ENCODE results near the gene GALR1.
A peak's percentile ranks its signal among the peaks of the same experiment; 100 is the strongest.
"Not testable (repeated sequence)": the region's sequence is repeated elsewhere in the genome, so short reads cannot be mapped to it uniquely, and the experiment has no call there.

Gene GALR1

GRCh38 chr18:77210249-77210648, 39.4 kb upstream of the GALR1 start:
- H2AFZ ChIP-seq (ENCODE audit: low read length, unreplicated experiment) = no peak overlapping the region
- H3K27ac ChIP-seq (ENCODE audit: low read depth, low read length) = no peak overlapping the region
- H3K4me3 ChIP-seq (ENCODE audit: low read depth, low read length) = no peak overlapping the region
- H3K79me2 ChIP-seq (ENCODE audit: control insufficient read depth, insufficient read depth, low read length, unreplicated experiment) = no peaks in the 10 kb centered on the region
- no peaks in the 10 kb centered on the region for H3K36me3 ChIP-seq (ENCODE audit: insufficient read depth, low read length)
- peaks cover 42% of the 10 kb centered on the region for H3K4me1 ChIP-seq (ENCODE audit: control insufficient read depth, insufficient read depth, low read length, unreplicated experiment)
- H3K27me3 ChIP-seq (ENCODE audit: insufficient read depth, low read length) = no peaks in the 10 kb centered on the region

DNA sequence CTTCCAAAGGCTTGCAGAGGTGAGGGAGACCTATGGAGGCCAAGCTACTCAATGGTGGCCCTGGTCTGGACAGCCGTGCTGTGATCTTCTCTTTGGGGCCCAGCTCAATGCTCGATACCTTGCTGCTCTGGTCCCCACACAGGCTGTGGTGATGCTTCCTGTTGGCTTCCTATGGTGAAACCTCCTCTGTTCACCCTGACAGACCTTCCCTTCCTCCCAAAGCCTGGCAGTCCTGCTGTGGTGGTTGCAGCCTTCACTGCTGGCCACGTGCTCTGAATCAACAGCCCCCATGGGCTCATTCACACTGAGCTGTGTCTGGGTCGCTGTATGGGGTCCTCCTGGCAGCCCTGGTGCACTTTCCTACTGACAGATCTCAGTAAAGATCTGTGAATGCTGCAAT, 31.0 kb upstream of the GALR1 start:
- Histone ChIP-seq H3K79me2 (ENCODE audit: control insufficient read depth, insufficient read depth, low read length, unreplicated experiment) (no peaks in the 10 kb centered on the region), H2AFZ (ENCODE audit: low read length, unreplicated experiment) (no peak overlapping the region), H3K27ac (ENCODE audit: low read depth, low read length) (no peak overlapping the region), H3K4me1 (ENCODE audit: control insufficient read depth, insufficient read depth, low read length, unreplicated experiment) (peaks cover 5% of the 10 kb centered on the region), H3K36me3 (ENCODE audit: insufficient read depth, low read length) (no peaks in the 10 kb centered on the region), H3K27me3 (ENCODE audit: insufficient read depth, low read length) (peaks cover 5% of the 10 kb centered on the region; the same call in 1 of the 2 replicates), H3K4me3 (ENCODE audit: low read depth, low read length) (no peak overlapping the region)

DNA sequence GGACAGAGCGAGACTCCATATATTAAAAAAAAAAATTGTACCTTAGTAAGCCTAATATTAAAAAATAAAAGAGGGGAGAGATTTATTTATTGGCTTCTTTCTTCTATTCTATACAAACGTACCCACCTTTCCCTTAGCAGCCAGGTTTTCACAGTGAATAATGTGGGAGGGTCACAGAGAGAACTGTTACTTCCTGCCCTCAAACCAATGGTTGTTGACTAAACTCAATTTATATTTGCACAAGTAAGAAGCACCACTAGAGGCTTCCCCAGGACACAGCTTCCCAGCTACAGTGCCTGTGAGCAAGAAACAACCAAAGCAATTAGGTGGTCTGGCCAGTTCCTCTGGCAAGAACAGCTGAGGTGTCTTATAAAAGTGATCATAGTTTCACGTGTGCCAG, 28.9 kb upstream of the GALR1 start:
- no peaks in the 10 kb centered on the region for H3K36me3 ChIP-seq (ENCODE audit: insufficient read depth, low read length)
- no peak overlapping the region for H2AFZ ChIP-seq (ENCODE audit: low read length, unreplicated experiment)
- H3K27ac ChIP-seq (ENCODE audit: low read depth, low read length) = no peak overlapping the region
- no peaks in the 10 kb centered on the region for H3K79me2 ChIP-seq (ENCODE audit: control insufficient read depth, insufficient read depth, low read length, unreplicated experiment)
- peaks cover 5% of the 10 kb centered on the region for H3K4me1 ChIP-seq (ENCODE audit: control insufficient read depth, insufficient read depth, low read length, unreplicated experiment)
- peaks cover 5% of the 10 kb centered on the region for H3K27me3 ChIP-seq (ENCODE audit: insufficient read depth, low read length)
- H3K4me3 ChIP-seq (ENCODE audit: low read depth, low read length) = no peak overlapping the region

GRCh38 chr18:77222464-77222863, 27.2 kb upstream of the GALR1 start:
- peaks cover 5% of the 10 kb centered on the region for H3K4me1 ChIP-seq (ENCODE audit: control insufficient read depth, insufficient read depth, low read length, unreplicated experiment)
- no peaks in the 10 kb centered on the region for H3K36me3 ChIP-seq (ENCODE audit: insufficient read depth, low read length)
- peaks cover 19% of the 10 kb centered on the region for H3K27me3 ChIP-seq (ENCODE audit: insufficient read depth, low read length)
- no peak overlapping the region for H2AFZ ChIP-seq (ENCODE audit: low read length, unreplicated experiment)
- H3K79me2 ChIP-seq (ENCODE audit: control insufficient read depth, insufficient read depth, low read length, unreplicated experiment) = no peaks in the 10 kb centered on the region
- no peak overlapping the region for H3K27ac ChIP-seq (ENCODE audit: low read depth, low read length)
- no peak overlapping the region for H3K4me3 ChIP-seq (ENCODE audit: low read depth, low read length)

- Histone ChIP-seq H3K27ac (ENCODE audit: low read depth, low read length) (no peak overlapping the region), H3K79me2 (ENCODE audit: control insufficient read depth, insufficient read depth, low read length, unreplicated experiment) (no peaks in the 10 kb centered on the region), H3K4me3 (ENCODE audit: low read depth, low read length) (no peak overlapping the region), H3K4me1 (ENCODE audit: control insufficient read depth, insufficient read depth, low read length, unreplicated experiment) (peaks cover 5% of the 10 kb centered on the region), H2AFZ (ENCODE audit: low read length, unreplicated experiment) (no peak overlapping the region), H3K27me3 (ENCODE audit: insufficient read depth, low read length) (peaks cover 26% of the 10 kb centered on the region), H3K36me3 (ENCODE audit: insufficient read depth, low read length) (no peaks in the 10 kb centered on the region)
Observed at GRCh38 chr18:77223221-77223639, 26.4 kb upstream of the GALR1 start.

DNA sequence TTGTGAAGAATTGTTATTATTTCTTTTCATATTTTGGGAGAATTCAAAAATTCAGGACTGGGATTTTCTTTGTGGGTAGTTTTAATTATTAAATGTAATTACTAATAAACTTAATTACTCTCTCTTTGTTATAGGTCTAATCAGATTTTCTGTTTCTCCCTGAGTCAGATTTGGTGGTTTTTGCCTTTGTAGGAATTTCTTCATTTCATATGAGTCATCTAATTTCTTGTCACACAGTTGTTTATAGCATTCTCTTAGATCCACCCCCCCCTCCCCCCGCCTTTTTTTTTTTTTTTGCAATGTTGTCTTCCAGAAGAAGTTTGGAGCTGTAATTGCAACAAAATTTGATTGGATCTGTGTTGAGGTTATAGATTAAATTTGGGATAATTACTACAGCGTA, 26.0 kb upstream of the GALR1 start:
- no peak overlapping the region for H2AFZ ChIP-seq (ENCODE audit: low read length, unreplicated experiment)
- H3K27me3 ChIP-seq (ENCODE audit: insufficient read depth, low read length) = peaks cover 31% of the 10 kb centered on the region
- H3K4me3 ChIP-seq (ENCODE audit: low read depth, low read length) = no peak overlapping the region
- H3K79me2 ChIP-seq (ENCODE audit: control insufficient read depth, insufficient read depth, low read length, unreplicated experiment) = no peaks in the 10 kb centered on the region
- H3K36me3 ChIP-seq (ENCODE audit: insufficient read depth, low read length) = no peaks in the 10 kb centered on the region
- no peak overlapping the region for H3K27ac ChIP-seq (ENCODE audit: low read depth, low read length)
- peaks cover 5% of the 10 kb centered on the region for H3K4me1 ChIP-seq (ENCODE audit: control insufficient read depth, insufficient read depth, low read length, unreplicated experiment)

- H3K4me3 ChIP-seq (ENCODE audit: low read depth, low read length) = no peak overlapping the region
- H3K79me2 ChIP-seq (ENCODE audit: control insufficient read depth, insufficient read depth, low read length, unreplicated experiment) = no peaks in the 10 kb centered on the region
- no peaks in the 10 kb centered on the region for H3K36me3 ChIP-seq (ENCODE audit: insufficient read depth, low read length)
- no peak overlapping the region for H3K27ac ChIP-seq (ENCODE audit: low read depth, low read length)
- H3K4me1 ChIP-seq (ENCODE audit: control insufficient read depth, insufficient read depth, low read length, unreplicated experiment) = no peaks in the 10 kb centered on the region
- H2AFZ ChIP-seq (ENCODE audit: low read length, unreplicated experiment) = no peak overlapping the region
- peaks cover 76% of the 10 kb centered on the region for H3K27me3 ChIP-seq (ENCODE audit: insufficient read depth, low read length)
Observed at GRCh38 chr18:77230645-77231044, 19.0 kb upstream of the GALR1 start.

DNA sequence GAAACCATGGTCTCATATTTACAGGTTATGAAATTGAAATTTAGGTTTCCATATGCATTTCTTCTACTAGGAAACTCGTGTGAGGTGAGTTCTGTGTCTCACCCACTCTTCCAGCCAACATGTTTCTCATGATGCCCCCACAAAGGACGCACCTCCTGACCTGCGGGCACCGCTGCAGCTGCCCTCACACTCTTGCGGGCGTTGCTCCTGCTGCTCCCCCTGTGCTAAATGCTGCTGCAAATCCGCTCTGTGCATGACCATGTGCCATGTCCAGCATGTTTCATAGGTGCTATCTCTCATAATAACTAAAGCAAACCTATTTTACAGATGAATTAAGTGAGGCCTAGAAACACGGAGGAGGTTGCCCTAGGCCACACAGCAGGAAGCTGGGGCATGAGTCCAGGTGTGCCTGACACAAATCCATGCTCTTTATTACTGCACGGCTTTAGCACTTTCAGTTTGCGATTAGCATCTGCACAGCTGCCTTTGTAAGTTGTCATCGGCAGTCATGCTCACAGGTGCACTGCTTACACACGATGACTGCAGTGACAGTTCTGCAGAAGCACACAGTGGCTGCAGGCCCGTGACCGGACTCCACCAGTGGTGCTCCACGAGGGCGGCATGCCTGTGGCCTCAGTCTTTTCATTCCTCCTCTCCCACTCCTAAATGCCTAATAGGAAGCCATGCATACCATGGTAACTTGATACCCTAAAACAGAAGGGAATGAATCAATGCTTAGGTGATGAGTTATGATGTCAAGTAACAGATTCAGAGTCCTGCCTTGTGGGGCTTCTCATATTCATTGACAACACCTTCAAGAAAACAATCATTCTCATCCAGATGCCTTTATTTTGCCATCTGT, 14.9 kb upstream of the GALR1 start:
- Histone ChIP-seq H3K27me3 (ENCODE audit: insufficient read depth, low read length) (peaks cover 50% of the 10 kb centered on the region), H3K27ac (ENCODE audit: low read depth, low read length) (no peak overlapping the region), H3K4me3 (ENCODE audit: low read depth, low read length) (no peak overlapping the region), H3K79me2 (ENCODE audit: control insufficient read depth, insufficient read depth, low read length, unreplicated experiment) (no peaks in the 10 kb centered on the region), H2AFZ (ENCODE audit: low read length, unreplicated experiment) (no peak overlapping the region), H3K36me3 (ENCODE audit: insufficient read depth, low read length) (no peaks in the 10 kb centered on the region), H3K4me1 (ENCODE audit: control insufficient read depth, insufficient read depth, low read length, unreplicated experiment) (no peaks in the 10 kb centered on the region)

DNA sequence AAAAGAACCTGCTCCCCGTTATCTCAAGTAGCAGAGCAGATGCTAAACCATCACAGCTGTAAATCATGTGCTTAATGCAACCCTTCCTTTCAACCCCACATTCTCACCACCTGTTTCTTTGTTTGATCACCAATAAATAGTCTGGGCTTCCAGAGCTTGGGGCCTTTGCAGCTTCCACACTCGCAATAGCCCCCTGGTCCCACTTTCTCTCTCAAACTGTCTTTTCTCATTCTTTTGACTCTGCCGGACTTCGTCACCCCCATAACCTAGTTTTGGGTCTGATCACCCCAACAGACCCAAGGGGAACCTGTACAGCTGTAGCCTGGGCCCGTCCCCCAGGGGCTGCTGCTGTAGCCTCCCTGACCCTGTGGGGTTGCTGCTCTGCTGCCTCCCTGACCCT, 10.4 kb upstream of the GALR1 start:
- not testable (repeated sequence) for H3K4me3 ChIP-seq (ENCODE audit: low read depth, low read length); H3K27ac ChIP-seq (ENCODE audit: low read depth, low read length); H3K36me3 ChIP-seq (ENCODE audit: insufficient read depth, low read length); H2AFZ ChIP-seq (ENCODE audit: low read length, unreplicated experiment); H3K79me2 ChIP-seq (ENCODE audit: control insufficient read depth, insufficient read depth, low read length, unreplicated experiment); H3K4me1 ChIP-seq (ENCODE audit: control insufficient read depth, insufficient read depth, low read length, unreplicated experiment)
- H3K27me3 ChIP-seq (ENCODE audit: insufficient read depth, low read length) = peaks cover 19% of the 10 kb centered on the region

- H3K27me3 ChIP-seq (ENCODE audit: insufficient read depth, low read length) = peaks cover 86% of the 10 kb centered on the region
- H3K36me3 ChIP-seq (ENCODE audit: insufficient read depth, low read length) = no peaks in the 10 kb centered on the region
- peak overlapping the region; percentile 86 for H2AFZ ChIP-seq (ENCODE audit: low read length, unreplicated experiment)
- H3K4me1 ChIP-seq (ENCODE audit: control insufficient read depth, insufficient read depth, low read length, unreplicated experiment) = peaks cover 2% of the 10 kb centered on the region
- no peaks in the 10 kb centered on the region for H3K79me2 ChIP-seq (ENCODE audit: control insufficient read depth, insufficient read depth, low read length, unreplicated experiment)
- H3K27ac ChIP-seq (ENCODE audit: low read depth, low read length) = no peak overlapping the region
- H3K4me3 ChIP-seq (ENCODE audit: low read depth, low read length) = peak overlapping the region; percentile 76
Observed at GRCh38 chr18:77248873-77249568, 627 bp upstream of the GALR1 start.

- H3K27ac ChIP-seq (ENCODE audit: low read depth, low read length) = no peak overlapping the region
- H3K36me3 ChIP-seq (ENCODE audit: insufficient read depth, low read length) = no peaks in the 10 kb centered on the region
- peaks cover 2% of the 10 kb centered on the region for H3K4me1 ChIP-seq (ENCODE audit: control insufficient read depth, insufficient read depth, low read length, unreplicated experiment)
- H3K4me3 ChIP-seq (ENCODE audit: low read depth, low read length) = no peak overlapping the region
- H3K79me2 ChIP-seq (ENCODE audit: control insufficient read depth, insufficient read depth, low read length, unreplicated experiment) = no peaks in the 10 kb centered on the region
- no peak overlapping the region for H2AFZ ChIP-seq (ENCODE audit: low read length, unreplicated experiment)
- H3K27me3 ChIP-seq (ENCODE audit: insufficient read depth, low read length) = peaks cover 94% of the 10 kb centered on the region
Observed at GRCh38 chr18:77250501-77250925, 865 bp downstream of the GALR1 start.
